Measurements from ENCODE around the gene ARV1. TPM values are rescaled to one million over a fixed set of nuclear protein-coding genes. Genes with fewer than 3 reads are reported as not detected.

The ARV1 gene
- total RNA-seq, 1 experiment from 2014 or later = 51.8 TPM

GRCh38 chr1:231035799-231036198, 56.9 kb downstream of the ARV1 start:
- ChIA-PET POLR2A (interaction anchor here (0.9 to 1.9 kb wide), 3 partner anchors 9 to 300 kb away, joined by 3 to 6 read pairs (median 3); no protein-coding TSS in a partner anchor), CTCF (interaction anchor here (0.6 to 1.6 kb wide), 3 partner anchors 11 to 527 kb away, joined by 3 read pairs; no protein-coding TSS in a partner anchor)
- H3K27ac Mint-ChIP-seq (ENCODE audit: low read depth, unreplicated experiment) = no peak overlapping the region
- no peaks in the 10 kb centered on the region for H3K27me3 Mint-ChIP-seq (ENCODE audit: insufficient read depth, unreplicated experiment)
- peaks cover 8% of the 10 kb centered on the region for H3K36me3 Mint-ChIP-seq (ENCODE audit: insufficient read depth, unreplicated experiment)
- no peak overlapping the region for H3K4me3 Mint-ChIP-seq (ENCODE audit: unreplicated experiment)
- no peaks in the 10 kb centered on the region for H3K4me1 Mint-ChIP-seq (ENCODE audit: insufficient read depth, unreplicated experiment)
- no peaks in the 10 kb centered on the region for H3K9me3 Mint-ChIP-seq (ENCODE audit: unreplicated experiment)
- intact Hi-C loops (cut with micrococcal nuclease) = no loop called here
- no peak for DNase-seq (ENCODE audit: unreplicated experiment)
- no TSS peak for BruUV-seq (replicated peaks)
- TF ChIP-seq CTCF (IDR thresholded peaks at IDR 0.05; ENCODE audit: unreplicated experiment) = no peak

GRCh38 chr1:231036416-231036815, 57.5 kb downstream of the ARV1 start:
- no peak for DNase-seq (ENCODE audit: unreplicated experiment)
- intact Hi-C loops (cut with micrococcal nuclease) = no loop called here
- BruUV-seq (replicated peaks) = no TSS peak
- Mint-ChIP-seq H3K27me3 (ENCODE audit: insufficient read depth, unreplicated experiment) (no peaks in the 10 kb centered on the region), H3K36me3 (ENCODE audit: insufficient read depth, unreplicated experiment) (peaks cover 8% of the 10 kb centered on the region), H3K4me3 (ENCODE audit: unreplicated experiment) (no peak overlapping the region), H3K4me1 (ENCODE audit: insufficient read depth, unreplicated experiment) (no peaks in the 10 kb centered on the region), H3K9me3 (ENCODE audit: unreplicated experiment) (no peaks in the 10 kb centered on the region), H3K27ac (ENCODE audit: low read depth, unreplicated experiment) (no peak overlapping the region)
- POLR2A ChIA-PET = interaction anchor here (1.3 to 4.7 kb wide), 3 partner anchors 47 to 180 kb away, joined by 3 to 31 read pairs (median 7); partner anchors contain the start of genes ARV1 and TTC13
- TF ChIP-seq CTCF (IDR thresholded peaks at IDR 0.05; ENCODE audit: unreplicated experiment) = no peak
- CTCF ChIA-PET = interaction anchor here (0.6 to 1.6 kb wide), 5 partner anchors 12 to 168 kb away, joined by 3 read pairs; partner anchors contain the start of gene C1orf198

- intact Hi-C loops (cut with micrococcal nuclease) = loop anchor here (2.0 kb wide), 1 partner anchor 59 kb away; the partner anchor contains the start of genes ARV1 and TTC13
- Mint-ChIP-seq H3K4me1 (ENCODE audit: insufficient read depth, unreplicated experiment) (no peaks in the 10 kb centered on the region), H3K9me3 (ENCODE audit: unreplicated experiment) (no peaks in the 10 kb centered on the region), H3K27me3 (ENCODE audit: insufficient read depth, unreplicated experiment) (no peaks in the 10 kb centered on the region), H3K36me3 (ENCODE audit: insufficient read depth, unreplicated experiment) (peaks cover 8% of the 10 kb centered on the region), H3K4me3 (ENCODE audit: unreplicated experiment) (no peak overlapping the region), H3K27ac (ENCODE audit: low read depth, unreplicated experiment) (no peak overlapping the region)
- ChIA-PET POLR2A (interaction anchor here (0.6 to 4.7 kb wide), 20 partner anchors 17 to 597 kb away, joined by 3 to 31 read pairs (median 5); partner anchors contain the start of genes ARV1, EXOC8, SPRTN and TTC13), CTCF (interaction anchor here (0.6 to 1.7 kb wide), 8 partner anchors 21 to 179 kb away, joined by 3 to 11 read pairs (median 4); no protein-coding TSS in a partner anchor)
- no peak for DNase-seq (ENCODE audit: unreplicated experiment)
- TF ChIP-seq CTCF (IDR thresholded peaks at IDR 0.05; ENCODE audit: unreplicated experiment) = no peak
- no TSS peak for BruUV-seq (replicated peaks)
Measured at GRCh38 chr1:231037585-231038517, 59.0 kb downstream of the ARV1 start.

Data from MCF 10A (cell line).